ENCODE data around the gene BRINP3. TPM values are rescaled to one million over a fixed set of nuclear protein-coding genes. Genes with fewer than 3 reads are reported as not detected.

The BRINP3 gene
- total RNA-seq, 1 donor from 2014 or later = not detected

- no peak for DNase-seq (ENCODE audit: low read depth)
- H3K27me3 ChIP-seq (ENCODE audit: insufficient read depth, low read length) = no peaks in the 10 kb centered on the region
- H3K9me3 Mint-ChIP-seq (ENCODE audit: unreplicated experiment) = no peaks in the 10 kb centered on the region
- H3K9me3 ChIP-seq (ENCODE audit: insufficient read depth, low read depth, low read length) = no peaks in the 10 kb centered on the region
- no peaks in the 10 kb centered on the region for H3K79me2 ChIP-seq (ENCODE audit: insufficient read depth, low read length)
- no peaks in the 10 kb centered on the region for H3K27me3 Mint-ChIP-seq (ENCODE audit: low read depth, unreplicated experiment)
- no peaks in the 10 kb centered on the region for H3K36me3 ChIP-seq (ENCODE audit: insufficient read depth, low read length)
- no peak overlapping the region for H3K9ac ChIP-seq (ENCODE audit: low read length)
- no peak overlapping the region for H3K4me3 Mint-ChIP-seq (ENCODE audit: unreplicated experiment)
- H3K27ac Mint-ChIP-seq (ENCODE audit: unreplicated experiment) = no peak overlapping the region
- H2AFZ ChIP-seq (ENCODE audit: low read depth, low read length) = no peak overlapping the region
- no peaks in the 10 kb centered on the region for H3K36me3 Mint-ChIP-seq (ENCODE audit: low read depth, unreplicated experiment)
- H4K20me1 ChIP-seq (ENCODE audit: insufficient read depth, low read length) = no peaks in the 10 kb centered on the region
- no peak overlapping the region for H3K4me2 ChIP-seq (ENCODE audit: low read length)
- H3K4me1 ChIP-seq (ENCODE audit: insufficient read depth, low read length) = no peaks in the 10 kb centered on the region
- TF ChIP-seq CTCF (IDR thresholded peaks at IDR 0.05; ENCODE audit: insufficient read depth, low read depth, low read length) = no peak
- no peak for TF ChIP-seq EZH2 (IDR thresholded peaks at IDR 0.05; ENCODE audit: insufficient read depth, low read length)
- no peak overlapping the region for H3K27ac ChIP-seq (ENCODE audit: low read depth, low read length)
- no peak overlapping the region for H3K4me3 ChIP-seq (ENCODE audit: insufficient read depth, low read depth, low read length)
- H3K4me1 Mint-ChIP-seq (ENCODE audit: low read depth, unreplicated experiment) = no peaks in the 10 kb centered on the region
- no peak for FAIRE-seq
These were observed 48.5 kb downstream of the BRINP3 start for GRCh38 chr1:190429141-190429540.

DNA sequence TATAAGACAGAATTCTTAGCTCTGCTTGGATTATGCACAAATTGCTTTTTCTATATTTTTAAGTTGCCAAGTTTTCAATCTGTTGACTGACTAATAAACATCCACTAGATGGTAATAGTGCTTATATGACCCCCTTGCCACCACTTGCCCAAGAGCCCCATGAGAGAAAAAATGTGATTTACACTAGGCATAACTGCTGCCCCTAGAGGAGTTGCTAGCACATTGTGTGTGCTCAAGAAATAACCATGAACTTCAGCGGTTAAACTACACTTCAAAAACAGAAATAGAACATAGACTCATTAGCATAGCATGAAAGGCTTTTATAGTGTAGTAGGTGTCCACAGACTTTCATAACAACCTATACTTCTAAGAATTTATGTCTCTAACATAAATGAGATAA lies 61.4 kb downstream of the BRINP3 start:
- no peaks in the 10 kb centered on the region for H3K4me1 Mint-ChIP-seq (ENCODE audit: low read depth, unreplicated experiment)
- H3K36me3 ChIP-seq (ENCODE audit: insufficient read depth, low read length) = no peaks in the 10 kb centered on the region
- no peaks in the 10 kb centered on the region for H3K9me3 ChIP-seq (ENCODE audit: insufficient read depth, low read depth, low read length)
- DNase-seq (ENCODE audit: low read depth) = no peak
- no peaks in the 10 kb centered on the region for H3K27me3 ChIP-seq (ENCODE audit: insufficient read depth, low read length)
- no peaks in the 10 kb centered on the region for H3K79me2 ChIP-seq (ENCODE audit: insufficient read depth, low read length)
- no peak overlapping the region for H3K4me3 ChIP-seq (ENCODE audit: insufficient read depth, low read depth, low read length)
- no peak overlapping the region for H3K9ac ChIP-seq (ENCODE audit: low read length)
- no peak overlapping the region for H3K27ac ChIP-seq (ENCODE audit: low read depth, low read length)
- no peaks in the 10 kb centered on the region for H3K9me3 Mint-ChIP-seq (ENCODE audit: unreplicated experiment)
- H3K27me3 Mint-ChIP-seq (ENCODE audit: low read depth, unreplicated experiment) = no peaks in the 10 kb centered on the region
- no peaks in the 10 kb centered on the region for H4K20me1 ChIP-seq (ENCODE audit: insufficient read depth, low read length)
- no peak overlapping the region for H3K4me2 ChIP-seq (ENCODE audit: low read length)
- H3K4me3 Mint-ChIP-seq (ENCODE audit: unreplicated experiment) = no peak overlapping the region
- H3K27ac Mint-ChIP-seq (ENCODE audit: unreplicated experiment) = no peak overlapping the region
- TF ChIP-seq CTCF (IDR thresholded peaks at IDR 0.05; ENCODE audit: insufficient read depth, low read depth, low read length) (no peak), EZH2 (IDR thresholded peaks at IDR 0.05; ENCODE audit: insufficient read depth, low read length) (no peak)
- H3K4me1 ChIP-seq (ENCODE audit: insufficient read depth, low read length) = no peaks in the 10 kb centered on the region
- H2AFZ ChIP-seq (ENCODE audit: low read depth, low read length) = no peak overlapping the region
- no peaks in the 10 kb centered on the region for H3K36me3 Mint-ChIP-seq (ENCODE audit: low read depth, unreplicated experiment)
- FAIRE-seq = no peak

DNA sequence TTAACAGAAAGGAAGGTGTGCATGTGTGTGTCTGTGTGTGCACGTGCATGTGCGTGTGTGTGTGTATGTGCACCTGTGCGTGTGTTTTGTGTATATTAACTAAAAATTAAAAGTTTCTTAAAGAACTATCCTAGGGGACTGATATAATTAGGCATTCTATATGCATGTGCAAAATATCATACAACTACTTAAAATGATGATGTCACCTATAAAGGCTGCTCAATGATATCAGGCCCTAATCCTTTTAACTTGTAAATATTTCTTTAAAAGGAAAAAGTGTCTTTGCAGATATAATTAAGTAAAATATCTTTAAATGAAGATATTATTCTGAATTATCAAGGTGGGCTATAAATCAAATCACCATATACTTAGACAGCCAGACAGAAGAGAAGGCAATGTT lies 64.5 kb downstream of the BRINP3 start:
- Histone ChIP-seq H3K9ac (ENCODE audit: low read length) (no peak overlapping the region), H2AFZ (ENCODE audit: low read depth, low read length) (no peak overlapping the region), H3K4me2 (ENCODE audit: low read length) (no peak overlapping the region), H4K20me1 (ENCODE audit: insufficient read depth, low read length) (no peaks in the 10 kb centered on the region), H3K27me3 (ENCODE audit: insufficient read depth, low read length) (no peaks in the 10 kb centered on the region), H3K27ac (ENCODE audit: low read depth, low read length) (no peak overlapping the region), H3K4me1 (ENCODE audit: insufficient read depth, low read length) (no peaks in the 10 kb centered on the region), H3K4me3 (ENCODE audit: insufficient read depth, low read depth, low read length) (no peak overlapping the region), H3K9me3 (ENCODE audit: insufficient read depth, low read depth, low read length) (no peaks in the 10 kb centered on the region), H3K36me3 (ENCODE audit: insufficient read depth, low read length) (no peaks in the 10 kb centered on the region), H3K79me2 (ENCODE audit: insufficient read depth, low read length) (no peaks in the 10 kb centered on the region)
- Mint-ChIP-seq H3K4me3 (ENCODE audit: unreplicated experiment) (no peak overlapping the region), H3K4me1 (ENCODE audit: low read depth, unreplicated experiment) (no peaks in the 10 kb centered on the region), H3K27ac (ENCODE audit: unreplicated experiment) (no peak overlapping the region), H3K36me3 (ENCODE audit: low read depth, unreplicated experiment) (no peaks in the 10 kb centered on the region), H3K9me3 (ENCODE audit: unreplicated experiment) (no peaks in the 10 kb centered on the region), H3K27me3 (ENCODE audit: low read depth, unreplicated experiment) (no peaks in the 10 kb centered on the region)
- TF ChIP-seq CTCF (IDR thresholded peaks at IDR 0.05; ENCODE audit: insufficient read depth, low read depth, low read length) = no peak
- TF ChIP-seq EZH2 (IDR thresholded peaks at IDR 0.05; ENCODE audit: insufficient read depth, low read length) = no peak
- DNase-seq (ENCODE audit: low read depth) (no peak), FAIRE-seq (no peak)

Measured in astrocyte (in vitro differentiated cells and primary cell).